ENCODE results near the gene EAF2.
A peak's percentile ranks its signal among the peaks of the same experiment; 100 is the strongest.
"Not testable (repeated sequence)": the region's sequence is repeated elsewhere in the genome, so short reads cannot be mapped to it uniquely, and the experiment has no call there.

Gene EAF2

DNA sequence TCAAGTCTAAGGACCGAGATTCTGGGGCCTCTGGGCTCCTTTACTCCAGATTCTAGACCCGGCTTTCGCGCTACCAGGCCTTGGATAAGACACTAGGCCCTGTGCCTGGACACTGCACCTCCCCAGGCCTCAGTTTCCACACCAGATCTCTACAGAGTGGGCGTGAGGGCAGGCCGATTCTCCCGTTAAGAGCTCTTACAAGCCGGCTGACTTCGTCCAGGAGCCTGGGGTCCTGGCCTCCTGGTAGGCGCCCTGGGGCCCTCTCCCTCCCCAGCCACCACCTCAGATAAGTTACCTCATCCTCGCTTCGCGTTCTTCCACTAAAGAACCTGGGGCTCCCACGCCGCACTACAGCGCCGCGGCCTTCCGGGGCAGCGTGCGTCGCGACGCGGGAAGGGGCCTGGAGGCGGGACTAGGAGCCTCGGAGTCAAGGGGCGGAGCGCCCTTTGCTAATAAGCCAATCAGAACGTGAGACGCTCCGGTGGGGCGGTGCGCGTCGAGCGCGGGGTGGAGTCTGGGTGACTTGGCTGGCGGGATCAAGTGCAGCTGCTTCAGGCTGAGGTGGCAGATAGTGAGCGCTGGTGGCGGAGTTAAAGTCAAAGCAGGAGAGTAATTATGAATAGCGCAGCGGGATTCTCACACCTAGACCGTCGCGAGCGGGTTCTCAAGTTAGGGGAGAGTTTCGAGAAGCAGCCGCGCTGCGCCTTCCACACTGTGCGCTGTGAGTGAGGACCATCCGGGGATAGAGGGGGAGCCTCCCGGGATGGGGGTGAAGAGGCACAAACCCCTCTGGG is at the start of gene EAF2, which contains the start of gene IQCB1:
TSS of gene EAF2 (plus strand) at position 539 of the 794 bp plus-strand sequence. CDS start at position 616, 77 bp downstream.
TSS of gene IQCB1 (minus strand) at position 390 of the 794 bp plus-strand sequence. CDS start 6,100 bp downstream, outside the sequence.
- peak; percentile 96 to 98 for DNase-seq

DNA sequence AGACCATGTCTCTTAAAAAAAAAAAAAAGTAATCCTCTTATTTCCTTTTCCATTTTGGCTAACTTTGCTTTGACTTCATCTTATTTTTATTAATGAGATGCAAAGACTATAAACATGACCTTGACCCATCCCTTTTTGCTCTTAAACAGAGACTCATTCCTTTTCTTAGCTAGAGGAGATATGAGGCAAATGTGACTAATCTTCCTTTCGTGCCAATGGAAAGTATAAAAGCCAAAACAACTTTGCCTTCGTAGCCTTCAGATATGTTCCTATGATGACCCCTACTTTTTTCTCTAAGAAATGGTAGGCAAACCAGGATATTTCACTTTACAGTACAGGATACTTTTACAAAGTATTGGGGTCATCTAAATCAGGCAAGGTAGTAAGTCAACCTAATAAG is 48.5 kb upstream of the EAF2 start:
- no peak for DNase-seq

GRCh38 chr3:121793078-121793477 is 41.9 kb upstream of the EAF2 start:
- DNase-seq: no peak

DNA sequence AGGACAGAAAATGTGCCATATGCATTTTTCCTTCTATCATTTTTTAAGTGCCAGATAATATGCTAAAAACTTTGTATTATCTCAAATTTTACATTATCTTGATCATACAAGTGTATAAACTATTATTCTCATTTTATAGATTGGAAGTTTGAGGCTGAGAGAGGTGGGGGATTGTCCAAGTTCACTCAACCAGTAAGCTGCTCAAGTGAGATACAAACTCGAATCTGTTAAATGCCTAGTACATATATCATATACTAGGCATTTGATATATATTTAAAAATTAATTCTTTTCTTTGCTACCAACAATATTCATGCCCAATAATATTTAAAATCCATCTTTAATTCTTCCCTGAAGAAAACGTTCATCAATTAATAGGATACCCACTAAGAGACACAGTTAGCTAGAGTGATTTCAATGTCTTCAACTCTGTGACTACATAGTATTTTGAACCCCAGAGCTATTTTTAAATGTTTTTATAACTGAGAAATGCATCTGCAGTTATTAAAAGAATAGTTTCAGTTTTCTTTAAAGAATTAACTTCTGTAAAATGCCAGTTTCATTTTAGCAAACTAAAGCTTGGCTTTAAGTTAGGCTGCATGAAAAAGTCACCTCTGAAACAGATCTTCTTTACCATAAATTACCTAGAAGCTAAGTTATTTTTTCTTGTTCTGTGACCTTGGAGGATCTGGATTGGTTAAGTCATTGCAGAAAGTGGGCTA is 40.6 kb upstream of the EAF2 start:
- DNase-seq: no peak

DNA sequence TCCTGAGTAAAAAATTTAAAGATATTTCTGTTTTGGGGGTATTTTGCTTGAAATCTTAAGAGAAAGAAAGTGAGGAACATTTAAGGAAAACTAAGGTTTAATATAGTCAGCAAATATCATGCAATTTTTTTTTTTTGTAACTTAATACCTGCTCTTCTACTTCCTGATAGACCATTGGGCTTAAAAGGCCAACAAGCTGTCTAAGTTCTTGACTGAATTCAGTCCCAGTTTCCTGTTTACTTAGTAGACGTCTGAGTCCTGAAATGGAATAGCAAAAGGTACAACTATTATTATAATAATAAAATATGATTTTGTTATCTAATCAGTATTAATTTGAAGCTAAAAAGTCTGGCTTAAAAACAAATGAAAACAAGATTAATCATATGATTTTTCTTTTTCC is 38.0 kb upstream of the EAF2 start:
- no peak for DNase-seq

DNA sequence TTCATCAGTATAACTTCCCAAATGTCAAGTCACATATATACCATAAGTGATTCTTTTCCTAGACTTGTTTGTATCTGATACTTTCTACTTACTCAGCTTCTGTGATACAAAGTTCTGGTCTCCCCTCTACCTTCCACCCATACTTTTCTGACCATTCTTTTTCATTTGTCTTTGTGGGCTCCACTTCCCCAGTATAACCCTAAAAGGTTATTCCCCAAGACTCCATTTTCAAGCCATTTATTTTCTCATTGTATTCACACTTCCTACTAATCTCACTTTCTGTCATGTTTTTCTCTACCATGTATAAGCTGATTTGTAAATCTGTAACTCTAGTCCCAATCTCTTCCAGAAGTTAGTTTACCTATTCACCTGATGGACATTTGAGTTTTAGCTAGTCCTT is 34.1 kb upstream of the EAF2 start:
- DNase-seq: no peak

GRCh38 chr3:121803771-121804320 is 31.2 kb upstream of the EAF2 start:
- DNase-seq: no peak

GRCh38 chr3:121809249-121809648 is 25.8 kb upstream of the EAF2 start:
- DNase-seq: no peak

- peak; percentile 13 to 28 for DNase-seq
Measured at GRCh38 chr3:121817753-121818152, 17.3 kb upstream of the EAF2 start.

DNA sequence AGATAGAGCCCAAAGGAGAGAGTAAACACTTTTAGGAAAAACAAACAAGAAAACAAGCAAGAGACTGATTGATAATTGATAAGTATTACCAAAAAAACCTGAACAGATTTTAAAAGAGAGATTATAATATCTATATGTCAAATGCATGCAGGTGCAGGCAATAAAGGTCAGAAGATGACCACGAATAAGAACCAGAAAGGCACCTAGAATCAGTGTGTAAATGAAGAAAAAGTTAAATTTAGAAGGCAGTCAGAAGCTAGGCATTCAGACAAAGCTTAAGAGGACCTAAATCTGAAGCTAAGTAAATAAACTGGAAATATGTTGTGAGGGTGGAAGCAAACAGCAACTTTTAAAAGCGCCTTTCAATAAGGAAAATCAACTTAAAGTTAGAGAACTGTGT is 16.4 kb upstream of the EAF2 start:
- DNase-seq: no peak

- DNase-seq: no peak
Measured at GRCh38 chr3:121819236-121819635, 15.8 kb upstream of the EAF2 start.

GRCh38 chr3:121821421-121822199 is 13.4 kb upstream of the EAF2 start:
- DNase-seq: no peak

DNA sequence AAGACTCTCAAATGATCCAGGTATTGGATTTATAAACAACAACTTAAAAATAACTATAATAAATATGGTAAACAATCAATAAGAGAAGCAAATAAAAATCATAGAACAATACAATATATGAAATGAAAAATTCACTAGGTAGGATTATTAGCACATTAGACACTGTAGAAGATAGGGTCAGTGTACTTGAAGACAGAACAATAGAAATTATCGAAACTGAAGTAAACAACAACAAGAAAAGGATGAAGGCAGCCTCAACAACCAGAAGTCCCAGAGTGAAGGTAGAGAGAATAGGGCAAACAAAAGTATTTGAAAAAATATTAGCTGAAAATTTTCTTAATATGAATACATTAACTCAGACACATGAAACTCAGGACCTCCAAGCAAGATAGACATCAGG is 12.0 kb upstream of the EAF2 start:
- no peak for DNase-seq

- no peak for DNase-seq
Measured at GRCh38 chr3:121834157-121834670, 795 bp upstream of the EAF2 start.

DNA sequence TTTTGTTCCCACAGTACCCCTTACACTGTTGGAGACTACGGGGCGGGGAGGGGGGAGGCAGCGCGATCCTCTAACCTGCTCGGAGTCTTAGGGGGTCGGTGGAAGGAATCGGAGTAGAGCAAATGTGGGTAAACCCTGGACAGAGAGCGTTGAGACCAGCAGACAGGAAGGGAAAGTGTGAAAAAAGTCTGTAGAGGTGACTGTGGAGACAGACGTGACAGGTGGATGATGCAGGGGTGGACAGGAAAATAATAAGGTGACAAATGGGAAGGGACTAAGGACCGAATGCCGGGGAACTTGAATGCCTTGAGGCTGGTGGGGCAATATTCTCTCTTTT is 424 bp downstream of the EAF2 start:
- no peak for DNase-seq

- peak; percentile 80 to 83 for DNase-seq
Measured at GRCh38 chr3:121836064-121836463, 1.1 kb downstream of the EAF2 start.

GRCh38 chr3:121836481-121836880 is 1.5 kb downstream of the EAF2 start:
- peak; percentile 32 for DNase-seq

DNA sequence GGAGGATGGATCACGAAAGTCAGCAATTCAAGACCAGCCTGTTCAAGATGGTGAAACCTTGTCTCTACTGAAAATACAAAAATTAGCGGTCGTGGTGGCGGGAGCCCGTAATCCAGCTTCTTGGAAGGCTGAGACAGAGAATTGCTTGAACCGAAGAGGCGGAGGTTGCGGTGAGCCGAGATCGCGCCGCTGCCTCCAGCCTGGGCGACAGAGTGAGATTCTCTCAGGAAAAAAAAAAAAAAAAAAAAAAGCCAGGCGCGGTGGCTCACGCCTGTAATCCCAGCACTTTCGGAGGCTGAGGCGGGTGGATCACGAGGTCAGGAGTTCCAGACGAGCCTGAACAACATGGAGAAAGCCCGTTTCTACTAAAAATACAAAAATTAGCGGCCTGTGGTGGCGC is 5.0 kb downstream of the EAF2 start:
- no peak for DNase-seq

DNA sequence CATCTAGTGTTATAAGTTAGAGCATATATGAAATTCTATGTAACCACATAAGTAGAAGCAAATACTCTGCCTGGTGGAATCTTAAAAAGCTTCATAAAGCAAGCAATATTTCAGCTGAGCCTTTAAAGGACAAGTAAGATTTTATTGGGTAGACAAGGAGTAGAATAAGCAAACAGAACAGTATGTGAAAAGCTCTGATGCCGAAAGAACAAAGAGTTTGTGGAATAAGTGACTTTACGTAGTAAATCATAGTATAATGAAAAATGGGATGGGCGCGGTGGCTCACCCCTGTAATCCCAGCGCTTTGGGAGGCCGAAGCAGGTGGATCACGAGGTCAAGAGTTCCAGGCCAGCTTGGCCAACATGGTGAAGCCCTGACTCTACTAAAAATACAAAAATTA is 9.9 kb downstream of the EAF2 start:
- DNase-seq: no peak

- DNase-seq: no peak
Measured at GRCh38 chr3:121852256-121852655, 17.2 kb downstream of the EAF2 start.

DNA sequence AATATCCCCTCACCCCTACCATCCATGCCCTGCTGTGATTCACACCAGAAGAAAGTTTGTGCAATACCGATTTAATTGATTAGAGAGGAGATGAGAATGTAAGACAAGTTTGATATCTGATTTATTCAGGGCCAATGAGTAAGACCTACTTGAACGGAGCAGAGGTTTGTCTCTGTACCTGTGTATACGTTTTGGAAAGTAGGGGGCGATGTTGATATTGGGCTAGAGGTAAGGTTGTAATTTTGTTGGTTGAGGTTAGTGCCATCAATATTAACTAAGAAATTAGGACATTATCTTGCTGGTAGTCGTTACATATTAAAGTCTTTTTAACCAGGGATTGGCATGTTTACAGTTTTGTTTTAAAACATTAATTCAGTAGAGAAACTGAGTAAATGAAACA is 20.5 kb downstream of the EAF2 start:
- no peak for DNase-seq

DNA sequence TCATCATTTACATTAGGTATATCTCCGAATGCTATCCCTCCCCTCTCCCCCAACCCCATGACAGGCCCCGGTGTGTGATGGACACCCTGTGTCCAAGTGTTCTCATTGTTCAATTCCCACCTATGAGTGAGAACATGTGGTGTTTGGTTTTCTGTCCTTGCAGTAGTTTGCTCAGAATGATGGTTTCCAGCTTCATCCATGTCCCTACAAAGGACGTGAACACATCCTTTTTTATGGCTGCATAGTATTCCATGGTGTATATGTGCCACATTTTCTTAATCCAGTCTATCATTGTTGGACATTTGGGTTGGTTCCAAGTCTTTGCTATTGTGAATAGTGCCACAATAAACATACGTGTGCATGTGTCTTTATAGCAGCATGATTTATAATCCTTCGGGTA is 22.8 kb downstream of the EAF2 start:
- not testable (repeated sequence) for DNase-seq

DNA sequence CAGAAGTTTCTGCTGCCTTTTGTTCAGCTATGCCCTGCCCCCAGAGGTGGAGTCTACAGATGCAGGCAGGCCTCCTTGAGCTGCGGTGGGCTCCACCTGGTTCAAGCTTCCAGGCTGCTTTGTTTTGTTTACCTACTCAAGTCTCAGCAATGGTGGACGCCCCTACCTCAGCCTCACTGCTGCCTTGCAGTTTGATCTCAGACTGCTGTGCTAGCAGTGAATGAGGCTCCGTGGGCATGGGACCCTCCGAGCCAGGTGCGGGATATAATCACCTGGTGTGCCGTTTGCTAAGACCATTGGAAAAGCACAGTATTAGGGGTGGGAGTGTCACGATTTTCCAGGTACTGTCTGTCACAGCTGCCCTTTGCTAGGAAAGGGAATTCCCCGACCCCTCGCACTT is 28.2 kb downstream of the EAF2 start:
- not testable (repeated sequence) for DNase-seq

Data from AML-193 (cell line).